Measurements from ENCODE around the gene GPR179.

GRCh38 chr17:38361694-38362465, 18.1 kb upstream of the GPR179 start:
- TF ChIP-seq EZH2phosphoT487 (IDR thresholded peaks at IDR 0.05; ENCODE audit: insufficient read depth, low read depth) (no peak), EZH2 (IDR thresholded peaks at IDR 0.05; ENCODE audit: insufficient read depth, poor library complexity, severe bottlenecking) (no peak)

All from GM23248 (cell line).